HG02642 (cell line): ENCODE data around the gene PXDC1.
"Not testable (repeated sequence)": the region's sequence is repeated elsewhere in the genome, so short reads cannot be mapped to it uniquely, and the experiment has no call there.

Experiments used
- ATAC-seq: cut with Tn5 transposase; IDR thresholded peaks from one replicate; pipeline ENCODE4 v1.9.1; 2021; ENCODE audit warnings: mild to moderate bottlenecking; ENCODE audit not compliant: unreplicated experiment, poor library complexity

The PXDC1 gene

DNA sequence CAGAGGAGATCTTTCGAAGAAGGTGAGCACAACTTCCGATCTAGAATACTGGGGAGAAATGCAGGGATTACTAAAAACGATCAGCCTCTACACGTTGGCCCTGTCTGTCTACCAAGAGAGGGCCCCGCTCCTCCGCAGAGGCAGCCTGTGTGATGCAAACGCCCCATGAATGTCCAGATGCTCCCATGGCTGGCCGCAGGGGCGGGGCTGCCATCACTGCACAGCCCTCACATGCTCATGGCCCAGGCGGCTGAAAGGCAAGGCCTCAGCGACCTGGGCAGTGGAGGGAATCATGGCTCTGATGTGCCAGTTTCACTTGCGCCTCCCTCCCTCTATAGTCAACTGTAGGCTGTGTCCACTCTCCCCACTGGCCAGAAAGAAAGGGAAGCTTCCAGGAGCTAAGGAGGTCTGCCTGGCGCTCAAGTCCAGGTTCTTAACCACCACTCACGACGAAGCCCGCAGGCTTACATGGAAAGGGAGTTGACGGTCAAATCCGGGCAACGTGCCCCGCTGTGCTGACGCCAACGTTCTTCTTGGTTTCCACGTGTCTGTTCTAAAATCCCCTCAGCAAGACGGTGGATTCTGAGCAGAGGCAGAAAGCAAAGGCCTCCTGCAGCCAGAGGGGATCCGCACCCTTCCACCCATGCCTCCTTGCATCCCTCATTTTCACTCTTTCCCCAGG is 14.2 kb downstream of the PXDC1 start:
- no peak for ATAC-seq

- no peak for ATAC-seq
These were observed 16.4 kb downstream of the PXDC1 start for GRCh38 chr6:3735029-3735605.

DNA sequence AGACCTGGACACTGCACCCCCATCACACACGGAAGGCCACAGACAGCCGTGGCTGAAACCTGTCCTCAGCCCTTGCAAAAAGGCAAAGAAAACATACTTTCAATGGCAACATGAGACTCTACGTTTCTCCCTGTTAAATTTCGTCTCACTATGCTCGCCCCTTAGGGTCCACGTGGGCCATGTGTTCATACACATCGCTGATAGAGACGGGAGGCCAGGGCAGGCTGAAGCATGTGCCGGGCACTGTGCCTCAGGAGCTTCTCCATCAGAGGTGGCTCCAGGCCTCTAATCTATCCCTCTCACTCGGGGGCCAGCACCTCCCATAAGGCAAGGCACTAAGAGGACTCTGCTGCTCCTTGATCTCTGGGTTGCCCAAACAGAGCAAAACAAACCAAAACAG is 17.5 kb downstream of the PXDC1 start:
- no peak for ATAC-seq

DNA sequence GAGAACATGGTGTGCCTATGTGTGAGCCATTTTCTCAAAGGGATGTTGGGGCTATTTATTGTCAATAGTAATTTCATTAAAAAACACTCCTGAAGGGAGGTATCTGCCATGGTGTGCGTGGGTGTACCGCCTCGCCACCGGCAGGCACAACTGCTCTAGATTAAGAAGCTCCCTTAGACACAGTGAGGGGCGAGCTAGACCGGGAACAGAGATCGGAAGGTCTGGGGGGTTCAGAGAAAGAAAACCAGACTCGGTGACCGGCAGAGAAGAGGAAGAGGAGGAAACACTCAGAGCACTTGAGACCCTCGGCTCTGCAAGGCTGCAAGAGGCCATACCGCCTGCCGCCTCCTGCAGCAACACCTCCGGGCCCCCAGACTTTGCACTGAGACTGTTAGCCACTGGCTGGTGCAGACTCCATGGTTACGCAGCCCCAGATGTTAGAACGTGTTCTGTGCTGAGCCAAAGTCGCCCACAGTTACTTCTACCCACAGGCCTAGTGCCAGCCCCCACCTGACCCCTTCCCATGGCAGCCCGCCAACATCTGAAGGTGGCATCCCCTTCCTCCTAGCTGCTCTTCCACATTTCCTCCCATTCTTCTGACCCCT is 18.1 kb downstream of the PXDC1 start:
- ATAC-seq: no peak

DNA sequence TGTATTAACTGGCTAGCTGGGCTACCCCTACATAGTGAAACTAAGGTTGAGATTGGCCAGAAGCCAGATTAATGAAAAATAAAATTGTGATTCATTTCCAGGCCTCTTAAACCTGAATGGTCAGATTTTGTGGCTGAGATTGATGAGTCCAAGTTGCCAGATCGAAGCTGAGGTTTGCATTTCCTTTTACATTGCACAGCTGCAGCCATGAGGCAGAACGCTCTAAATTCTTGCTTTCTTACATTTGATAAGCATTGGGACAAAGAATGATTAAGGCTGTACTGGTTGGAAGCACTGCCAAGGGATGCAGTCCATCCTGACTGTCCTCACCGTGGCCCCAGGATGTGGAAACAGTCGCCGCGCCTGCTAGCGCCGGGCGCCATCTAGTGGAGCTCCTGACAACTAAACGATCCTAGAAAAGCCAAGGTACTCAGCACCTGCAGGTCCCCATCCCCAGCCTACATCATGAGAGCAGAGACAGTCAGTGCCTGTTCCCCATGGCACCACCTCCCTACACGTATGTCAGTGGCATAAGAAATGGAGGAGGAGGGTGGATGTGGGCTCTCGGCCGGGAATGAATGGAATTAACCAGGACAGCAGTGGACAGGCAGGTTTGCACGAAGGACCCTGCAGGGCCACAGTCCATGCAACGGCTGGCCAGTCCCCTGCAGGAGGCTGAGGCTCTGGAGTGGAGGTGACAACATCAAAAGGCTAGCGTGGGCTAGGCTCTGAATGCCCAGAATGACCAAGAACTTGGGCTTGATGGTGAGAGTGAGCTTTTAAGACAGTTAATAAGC is 19.0 kb downstream of the PXDC1 start:
- no peak for ATAC-seq

GRCh38 chr6:3731700-3732099 is 19.8 kb downstream of the PXDC1 start:
- no peak for ATAC-seq

- ATAC-seq: no peak
These were observed 21.7 kb downstream of the PXDC1 start for GRCh38 chr6:3729603-3730344.

DNA sequence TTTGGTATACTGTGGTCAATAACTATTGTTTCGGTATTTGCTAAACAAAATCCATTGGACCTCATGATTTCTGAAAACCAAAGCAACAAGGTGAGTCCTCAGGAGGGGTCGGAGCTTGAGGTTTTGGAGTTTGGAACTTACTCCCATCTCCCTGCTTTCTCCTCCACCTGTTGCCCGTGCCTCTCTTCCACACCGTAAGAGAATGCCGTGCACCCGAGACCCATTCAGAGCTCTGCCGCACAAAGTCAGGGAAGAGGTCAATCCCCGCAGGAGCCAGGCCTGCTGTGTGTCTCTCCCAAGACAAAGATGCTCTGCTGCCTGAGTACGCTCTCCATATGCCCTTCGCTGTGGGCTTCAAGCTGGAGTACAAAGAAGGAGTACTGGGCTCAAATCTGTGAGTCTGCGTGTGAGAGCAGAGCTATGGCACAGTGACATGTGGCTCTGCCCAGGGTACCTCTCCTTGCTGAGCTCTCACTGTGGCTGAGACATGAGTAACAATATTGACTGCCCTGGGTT is 23.9 kb downstream of the PXDC1 start:
- no peak for ATAC-seq

DNA sequence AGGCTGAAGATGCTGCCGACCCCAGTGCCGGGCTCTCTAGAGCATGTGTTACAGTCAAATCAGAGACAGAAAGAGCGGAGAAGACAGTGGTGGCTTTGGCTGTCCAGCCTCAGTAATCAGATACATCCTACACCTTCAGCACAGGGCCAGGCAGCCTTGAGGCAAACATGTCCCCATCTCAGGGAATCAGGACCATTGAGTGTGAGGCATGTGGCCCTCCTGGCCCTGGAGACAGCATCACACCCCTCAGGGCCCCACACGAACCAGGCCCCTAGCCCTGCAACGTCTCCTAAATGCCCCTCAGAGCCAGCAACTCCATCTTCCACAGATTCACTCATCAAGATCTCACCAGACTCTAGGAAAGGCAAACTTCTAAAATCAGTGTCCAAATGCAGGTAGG is 24.5 kb downstream of the PXDC1 start:
- ATAC-seq: no peak

- no peak for ATAC-seq
These were observed 25.1 kb downstream of the PXDC1 start for GRCh38 chr6:3726421-3726820.

DNA sequence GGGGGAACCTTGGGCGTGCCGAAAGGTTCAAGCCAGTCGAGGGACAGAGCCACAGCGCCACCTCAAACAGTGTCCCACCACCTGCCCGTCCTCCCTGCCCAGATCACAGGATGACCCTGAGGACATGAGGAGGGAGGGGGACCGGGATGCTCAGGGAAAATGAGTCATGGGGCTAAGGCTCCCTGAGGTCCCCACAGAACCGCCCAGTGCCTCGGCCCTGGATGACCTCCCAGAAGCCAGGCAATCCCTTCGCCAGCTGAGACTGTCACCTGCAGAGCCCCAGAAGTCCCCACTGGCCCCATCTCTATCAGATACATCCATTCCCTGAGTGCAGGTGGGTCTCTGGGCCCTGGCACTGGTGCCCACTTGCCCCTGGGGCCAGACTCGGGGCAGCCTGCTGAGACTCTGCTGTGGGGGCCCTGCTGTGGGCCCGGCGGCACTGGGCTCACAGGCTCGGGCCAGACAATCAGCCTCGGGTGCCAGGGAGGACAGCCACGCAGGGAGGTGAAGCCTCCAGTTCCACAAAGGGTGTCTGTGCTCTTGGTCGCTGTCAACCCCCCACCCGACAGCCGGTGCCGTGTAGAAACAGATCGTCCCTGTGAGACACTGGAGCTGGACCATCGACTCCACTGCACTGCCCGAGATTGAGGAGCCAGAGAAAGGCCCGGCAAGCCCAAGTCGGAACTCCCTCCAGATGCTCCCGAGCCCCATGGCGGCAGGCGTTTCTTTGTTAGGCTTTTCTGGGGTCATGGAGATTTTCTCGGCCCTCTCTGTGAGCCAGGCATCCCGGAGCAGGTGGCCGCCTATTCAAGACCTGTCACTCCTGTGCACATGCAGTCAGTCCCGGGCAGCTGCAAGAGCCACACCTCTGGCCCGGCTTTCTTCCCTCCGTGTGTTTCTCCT is 26.1 kb downstream of the PXDC1 start:
- no peak for ATAC-seq

DNA sequence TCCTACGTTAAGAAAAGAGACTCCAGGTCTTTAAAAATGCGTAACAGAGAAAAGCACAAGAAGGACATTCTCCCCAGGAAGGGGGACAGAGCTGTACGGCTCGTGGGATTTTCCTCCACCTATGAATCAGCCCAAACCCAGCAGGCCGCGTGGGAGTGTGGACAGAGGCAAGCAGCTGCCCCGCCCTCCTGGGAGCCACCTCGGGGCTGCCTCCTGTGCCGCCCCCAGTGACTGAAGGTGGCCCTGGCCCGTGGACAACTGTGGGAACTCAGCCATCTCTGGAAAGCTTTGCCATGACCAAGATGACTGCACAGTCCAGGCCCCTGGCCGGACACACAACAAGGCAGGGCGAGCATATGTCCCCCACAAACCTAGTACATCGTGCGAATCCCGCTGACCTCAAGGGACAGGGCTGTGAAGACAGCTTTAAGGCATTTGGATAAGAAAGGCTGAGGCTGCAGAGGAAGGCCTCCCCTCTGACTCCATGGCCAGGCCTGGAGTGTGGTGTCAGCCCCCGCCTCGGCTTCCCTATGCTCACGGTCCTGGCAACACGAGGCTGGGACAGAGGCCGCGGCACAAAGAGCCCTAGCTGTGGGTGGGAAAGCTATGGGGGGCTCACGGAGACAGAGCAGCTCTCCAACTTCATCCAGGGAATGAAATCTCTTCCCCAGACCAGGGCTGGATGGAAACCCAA is 26.9 kb downstream of the PXDC1 start:
- ATAC-seq: no peak

- ATAC-seq: no peak
These were observed 27.5 kb downstream of the PXDC1 start for GRCh38 chr6:3723966-3724365.

DNA sequence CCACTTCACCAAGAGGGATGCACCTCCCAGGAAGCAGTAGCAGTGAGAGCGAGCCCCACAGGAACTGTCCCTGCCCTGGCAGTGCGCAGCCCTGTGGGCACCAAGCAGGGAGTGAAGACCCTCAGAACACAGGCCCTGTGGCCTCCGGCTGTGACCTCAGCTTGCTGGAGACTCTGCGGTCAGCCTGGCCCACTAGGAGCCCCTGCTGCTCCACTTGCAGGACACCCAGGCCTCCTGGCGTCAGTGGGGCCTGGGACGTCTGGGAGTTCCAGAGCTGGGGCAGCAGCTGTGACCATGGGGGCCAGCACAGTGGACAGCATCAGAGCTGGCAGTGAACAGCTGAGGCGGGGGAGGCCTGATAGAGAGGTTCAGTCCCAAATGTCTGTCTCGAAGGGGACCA is 28.3 kb downstream of the PXDC1 start:
- no peak for ATAC-seq

DNA sequence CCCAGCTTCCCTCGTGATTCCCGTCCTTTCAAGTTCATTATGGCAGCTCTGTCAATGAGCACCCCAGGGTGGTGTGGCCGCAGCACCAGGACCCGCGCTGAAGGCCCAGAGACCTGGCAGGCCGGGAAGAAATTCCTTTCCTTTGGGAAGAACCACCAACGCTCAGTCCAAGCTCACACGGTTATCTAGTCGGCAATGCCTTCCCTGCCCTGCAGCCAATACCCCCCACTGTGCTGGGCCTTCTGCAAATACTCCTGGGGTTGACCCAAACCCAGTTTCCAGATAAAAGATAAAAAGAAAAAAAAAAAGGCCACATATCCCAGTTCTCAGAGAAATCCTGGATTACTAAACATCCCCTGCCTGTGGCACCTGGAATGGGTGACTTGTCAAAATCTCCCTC is 28.7 kb downstream of the PXDC1 start:
- no peak for ATAC-seq

GRCh38 chr6:3721810-3722621 is 29.5 kb downstream of the PXDC1 start:
- ATAC-seq: no peak

- ATAC-seq: not testable (repeated sequence)
These were observed 30.7 kb downstream of the PXDC1 start for GRCh38 chr6:3720770-3721169.
